Superior temporal gyrus (tissue), 1 donor: ENCODE data around the gene TWSG1.
A peak's percentile ranks its signal among the peaks of the same experiment; 100 is the strongest.
"Not testable (repeated sequence)": the region's sequence is repeated elsewhere in the genome, so short reads cannot be mapped to it uniquely, and the experiment has no call there.

Experiments
- DNase-seq: peaks from one replicate; pipeline ENCODE4 v3.0.0-alpha.2; 2016; ENCODE audit errors: extremely low spot score

The TWSG1 gene

GRCh38 chr18:9335697-9336045 is 1.1 kb downstream of the TWSG1 start:
- no peak for DNase-seq

GRCh38 chr18:9336827-9337226 is 2.3 kb downstream of the TWSG1 start:
- no peak for DNase-seq

GRCh38 chr18:9337873-9338272 is 3.3 kb downstream of the TWSG1 start:
- no peak for DNase-seq

- no peak for DNase-seq
These were observed 5.9 kb downstream of the TWSG1 start for GRCh38 chr18:9340472-9340871.

- DNase-seq, result no peak
These were observed 9.0 kb downstream of the TWSG1 start for GRCh38 chr18:9343577-9343976.

- no peak for DNase-seq
These were observed 12.2 kb downstream of the TWSG1 start for GRCh38 chr18:9346775-9347174.

GRCh38 chr18:9348079-9348671 is 13.6 kb downstream of the TWSG1 start:
- no peak for DNase-seq

GRCh38 chr18:9348766-9349165 is 14.2 kb downstream of the TWSG1 start:
- DNase-seq, result no peak

- no peak for DNase-seq
These were observed 19.0 kb downstream of the TWSG1 start for GRCh38 chr18:9353596-9353995.

- DNase-seq, result no peak
These were observed 19.7 kb downstream of the TWSG1 start for GRCh38 chr18:9354256-9354655.

- DNase-seq, result no peak
These were observed 22.4 kb downstream of the TWSG1 start for GRCh38 chr18:9356976-9357375.

GRCh38 chr18:9359796-9360195 is 25.2 kb downstream of the TWSG1 start:
- DNase-seq, result no peak

- DNase-seq, result no peak
These were observed 26.6 kb downstream of the TWSG1 start for GRCh38 chr18:9361191-9361590.

- DNase-seq, result no peak
These were observed 28.3 kb downstream of the TWSG1 start for GRCh38 chr18:9362869-9363268.

- DNase-seq, result no peak
These were observed 29.7 kb downstream of the TWSG1 start for GRCh38 chr18:9364242-9364641.

GRCh38 chr18:9365406-9365805 is 30.8 kb downstream of the TWSG1 start:
- DNase-seq, result no peak

GRCh38 chr18:9366126-9366714 is 31.6 kb downstream of the TWSG1 start:
- DNase-seq, result peak; percentile 63

- not testable (repeated sequence) for DNase-seq
These were observed 38.7 kb downstream of the TWSG1 start for GRCh38 chr18:9373254-9373653.

GRCh38 chr18:9379118-9379517 is 44.5 kb downstream of the TWSG1 start:
- no peak for DNase-seq

GRCh38 chr18:9380101-9380500 is 45.5 kb downstream of the TWSG1 start:
- DNase-seq, result no peak

- DNase-seq, result peak; percentile 56
These were observed 46.2 kb downstream of the TWSG1 start for GRCh38 chr18:9380621-9381395.

- DNase-seq, result no peak
These were observed 52.3 kb downstream of the TWSG1 start for GRCh38 chr18:9386879-9387278.

GRCh38 chr18:9387891-9388290 is 53.3 kb downstream of the TWSG1 start:
- no peak for DNase-seq
